ENCODE measurements around the gene GNA15.

The GNA15 gene

DNA sequence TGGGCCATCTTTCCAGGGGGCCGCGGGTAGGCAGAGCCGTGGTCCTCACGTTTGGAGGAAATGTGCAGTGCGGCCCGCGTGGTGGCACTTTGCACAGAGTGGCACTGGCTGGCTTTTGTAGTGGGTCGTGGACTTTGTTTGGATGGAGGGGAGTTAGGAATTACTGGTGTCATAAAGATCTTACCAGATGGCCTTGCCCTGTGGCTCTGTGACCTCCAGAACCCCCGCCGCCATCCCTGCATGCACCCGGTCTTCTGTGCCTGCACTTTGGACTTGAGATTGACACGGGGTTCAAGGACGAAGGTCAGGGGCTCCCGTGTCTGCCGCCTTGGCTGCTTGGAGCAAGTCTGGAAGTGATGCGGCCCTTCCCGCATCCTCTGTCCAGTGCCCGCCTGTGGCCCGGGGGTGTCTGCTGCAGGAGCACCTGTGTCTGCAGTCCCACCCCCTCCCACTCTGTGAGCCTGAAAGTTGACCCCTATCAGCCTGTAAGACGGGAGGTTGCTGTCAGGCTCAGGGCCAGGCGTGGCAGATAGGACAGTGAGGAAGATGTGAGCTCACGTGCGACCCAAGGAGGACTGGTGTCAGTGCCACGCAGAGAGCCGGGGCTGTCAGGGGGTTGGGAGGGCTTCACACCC lies 39.4 kb upstream of the GNA15 start:
- CTCF ChIA-PET: interaction anchor here (1.1 to 2.2 kb wide), 3 partner anchors 8 to 20 kb away, joined by 4 to 12 read pairs (median 9); no protein-coding TSS in a partner anchor

GRCh38 chr19:3096902-3097326 lies 38.9 kb upstream of the GNA15 start:
- POLR2A ChIA-PET: no interaction called here
- no peak for TF ChIP-seq ZNF223 (tag by site-specific recombination; IDR thresholded peaks at IDR 0.05)
- peak; percentile 83 for TF ChIP-seq ZIC2 (tag by site-specific recombination; IDR thresholded peaks at IDR 0.05)
- TF ChIP-seq GLIS1 (tag by site-specific recombination; IDR thresholded peaks at IDR 0.05): peak; percentile 85
- Histone ChIP-seq H3K27ac (ENCODE audit: extremely low read depth, low read depth, low read length) (no peak overlapping the region), H3K9me3 (ENCODE audit: control insufficient read depth, insufficient read depth, low read depth, low read length) (no peaks in the 10 kb centered on the region), H3K4me3 (ENCODE audit: low read depth, low read length) (no peak overlapping the region), H3K4me1 (ENCODE audit: control insufficient read depth, insufficient read depth, low read length) (peaks cover 6% of the 10 kb centered on the region; the same call in 1 of the 2 replicates), H3K36me3 (ENCODE audit: control insufficient read depth in 2 of 2, insufficient read depth in 1 of 2, low read length in 2 of 2) (no peaks in the 10 kb centered on the region)
- CTCF ChIA-PET: interaction anchor here (1.1 to 2.2 kb wide), 2 partner anchors 11 to 21 kb away, joined by 4 to 12 read pairs; no protein-coding TSS in a partner anchor

More for the DNA sequence above, 39.4 kb upstream of the GNA15 start:
- Histone ChIP-seq H3K4me1 (ENCODE audit: control insufficient read depth, insufficient read depth, low read length) (peaks cover 6% of the 10 kb centered on the region; the same call in 1 of the 2 replicates), H3K9me3 (ENCODE audit: control insufficient read depth, insufficient read depth, low read depth, low read length) (no peaks in the 10 kb centered on the region), H3K4me3 (ENCODE audit: low read depth, low read length) (peak overlapping the region; percentile 78), H3K27ac (ENCODE audit: extremely low read depth, low read depth, low read length) (no peak overlapping the region), H3K36me3 (ENCODE audit: control insufficient read depth in 2 of 2, insufficient read depth in 1 of 2, low read length in 2 of 2) (no peaks in the 10 kb centered on the region)
- TF ChIP-seq OSR2 (tag by site-specific recombination; IDR thresholded peaks at IDR 0.05) (no peak), ZNF274 (IDR thresholded peaks at IDR 0.05; ENCODE audit: low read length) (no peak), ZNF274 (tag by site-specific recombination; IDR thresholded peaks at IDR 0.05; ENCODE audit: borderline replicate concordance) (no peak), SP2 (tag by site-specific recombination; IDR thresholded peaks at IDR 0.05) (peak; percentile 11), ZNF112 (tag by site-specific recombination; IDR thresholded peaks at IDR 0.05) (no peak), ZNF114 (tag by site-specific recombination; IDR thresholded peaks at IDR 0.05) (no peak), ZNF24 (tag by site-specific recombination; IDR thresholded peaks at IDR 0.05) (no peak), ZNF792 (tag by site-specific recombination; IDR thresholded peaks at IDR 0.05) (no peak), ZNF521 (tag by site-specific recombination; IDR thresholded peaks at IDR 0.05) (no peak)
- POLR2A ChIA-PET: interaction anchor here (0.6 to 0.8 kb wide), 2 partner anchors 12 to 1429 kb away, joined by 3 to 9 read pairs; no protein-coding TSS in a partner anchor

DNA sequence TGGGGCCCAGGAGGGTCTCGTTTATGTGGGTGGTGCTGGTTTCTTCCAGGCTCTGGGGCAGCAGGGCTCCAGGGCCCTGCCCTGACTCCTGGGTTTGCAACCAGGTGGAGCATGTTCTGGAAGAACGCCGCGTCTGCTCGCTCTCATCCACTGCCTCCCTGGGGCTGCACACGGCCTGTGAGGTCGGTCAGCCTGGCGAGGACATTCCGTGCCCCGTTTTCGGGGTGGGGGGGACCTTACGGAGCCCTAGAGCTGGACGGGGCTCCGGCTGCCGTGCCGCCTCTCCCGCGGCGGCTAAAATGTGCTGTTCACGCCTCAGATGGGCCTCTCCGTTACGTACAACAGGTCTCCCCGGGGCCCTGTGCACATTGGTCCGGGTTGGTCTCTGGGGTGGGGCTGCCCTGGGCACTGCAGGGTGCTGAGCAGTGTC lies 38.4 kb upstream of the GNA15 start:
- H3K36me3 ChIP-seq (ENCODE audit: control insufficient read depth in 2 of 2, insufficient read depth in 1 of 2, low read length in 2 of 2): no peaks in the 10 kb centered on the region
- H3K4me3 ChIP-seq (ENCODE audit: low read depth, low read length): no peak overlapping the region
- peaks cover 6% of the 10 kb centered on the region; the same call in 1 of the 2 replicates for H3K4me1 ChIP-seq (ENCODE audit: control insufficient read depth, insufficient read depth, low read length)
- CTCF ChIA-PET: interaction anchor here (0.6 to 1.1 kb wide), 3 partner anchors 10 to 27 kb away, joined by 3 to 4 read pairs (median 3); no protein-coding TSS in a partner anchor
- POLR2A ChIA-PET: no interaction called here
- H3K9me3 ChIP-seq (ENCODE audit: control insufficient read depth, insufficient read depth, low read depth, low read length): no peaks in the 10 kb centered on the region
- TF ChIP-seq ZNF624 (tag by site-specific recombination; IDR thresholded peaks at IDR 0.05): no peak
- peak; percentile 83; the same call in 1 of the 2 replicates for TF ChIP-seq ZNF600 (tag by site-specific recombination; IDR thresholded peaks at IDR 0.05)
- no peak for TF ChIP-seq ZNF223 (tag by site-specific recombination; IDR thresholded peaks at IDR 0.05)
- no peak for TF ChIP-seq ZNF76 (tag by site-specific recombination; IDR thresholded peaks at IDR 0.05; ENCODE audit: borderline replicate concordance, low read depth)
- TF ChIP-seq, protein P1, sequence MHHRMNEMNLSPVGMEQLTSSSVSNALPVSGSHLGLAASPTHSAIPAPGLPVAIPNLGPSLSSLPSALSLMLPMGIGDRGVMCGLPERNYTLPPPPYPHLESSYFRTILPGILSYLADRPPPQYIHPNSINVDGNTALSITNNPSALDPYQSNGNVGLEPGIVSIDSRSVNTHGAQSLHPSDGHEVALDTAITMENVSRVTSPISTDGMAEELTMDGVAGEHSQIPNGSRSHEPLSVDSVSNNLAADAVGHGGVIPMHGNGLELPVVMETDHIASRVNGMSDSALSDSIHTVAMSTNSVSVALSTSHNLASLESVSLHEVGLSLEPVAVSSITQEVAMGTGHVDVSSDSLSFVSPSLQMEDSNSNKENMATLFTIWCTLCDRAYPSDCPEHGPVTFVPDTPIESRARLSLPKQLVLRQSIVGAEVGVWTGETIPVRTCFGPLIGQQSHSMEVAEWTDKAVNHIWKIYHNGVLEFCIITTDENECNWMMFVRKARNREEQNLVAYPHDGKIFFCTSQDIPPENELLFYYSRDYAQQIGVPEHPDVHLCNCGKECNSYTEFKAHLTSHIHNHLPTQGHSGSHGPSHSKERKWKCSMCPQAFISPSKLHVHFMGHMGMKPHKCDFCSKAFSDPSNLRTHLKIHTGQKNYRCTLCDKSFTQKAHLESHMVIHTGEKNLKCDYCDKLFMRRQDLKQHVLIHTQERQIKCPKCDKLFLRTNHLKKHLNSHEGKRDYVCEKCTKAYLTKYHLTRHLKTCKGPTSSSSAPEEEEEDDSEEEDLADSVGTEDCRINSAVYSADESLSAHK (tag by site-specific recombination; IDR thresholded peaks at IDR 0.05): no peak
- H3K27ac ChIP-seq (ENCODE audit: extremely low read depth, low read depth, low read length): no peak overlapping the region

- no peak for TF ChIP-seq KLF1 (tag by site-specific recombination; IDR thresholded peaks at IDR 0.05)
- TF ChIP-seq ZSCAN4 (tag by site-specific recombination; IDR thresholded peaks at IDR 0.05): no peak
- TF ChIP-seq ZNF239 (tag by site-specific recombination; IDR thresholded peaks at IDR 0.05): no peak
- POLR2A ChIA-PET: interaction anchor here (1.1 kb wide), 1 partner anchor 178 kb away, joined by 4 read pairs; no protein-coding TSS in a partner anchor
- CTCF ChIA-PET: interaction anchor here (0.6 to 1.1 kb wide), 2 partner anchors 9 to 26 kb away, joined by 3 read pairs; no protein-coding TSS in a partner anchor
- no peak overlapping the region for H3K27ac ChIP-seq (ENCODE audit: extremely low read depth, low read depth, low read length)
- H3K36me3 ChIP-seq (ENCODE audit: control insufficient read depth in 2 of 2, insufficient read depth in 1 of 2, low read length in 2 of 2): no peaks in the 10 kb centered on the region
- no peak overlapping the region for H3K4me3 ChIP-seq (ENCODE audit: low read depth, low read length)
- peaks cover 6% of the 10 kb centered on the region; the same call in 1 of the 2 replicates for H3K4me1 ChIP-seq (ENCODE audit: control insufficient read depth, insufficient read depth, low read length)
- H3K9me3 ChIP-seq (ENCODE audit: control insufficient read depth, insufficient read depth, low read depth, low read length): no peaks in the 10 kb centered on the region
Observed at GRCh38 chr19:3098141-3098514, 37.7 kb upstream of the GNA15 start.
